BJ (cell line): Measurements from ENCODE around the gene PSORS1C1. TPM values are rescaled to one million over a fixed set of nuclear protein-coding genes. Genes with fewer than 3 reads are reported as not detected.
"Not testable (repeated sequence)": the region's sequence is repeated elsewhere in the genome, so short reads cannot be mapped to it uniquely, and the experiment has no call there.

ENCODE experiments used
- CTCF ChIA-PET: fragments of 350-600 bp; formaldehyde crosslinking; extraction: SDS; loops from one replicate; lab custom pipeline; 2021; ENCODE audit warnings: antibody characterized with exemption, inconsistent platforms; lab: Yijun Ruan, JAX
- POLR2A ChIA-PET: fragments of 300-600 bp; sonication (Branson Sonifier 250); formaldehyde crosslinking; extraction: SDS; loops from one replicate; lab custom pipeline; 2021; ENCODE audit warnings: antibody characterized with exemption; lab: Charles Lee
- DNase-seq: peaks from one replicate; pipeline ENCODE4 v3.0.0-alpha.2; 2011; ENCODE audit warnings: low read depth
- H3K27me3 ChIP-seq: 2 replicates; pipeline ENCODE4 v1.6.0; 2011; ENCODE audit warnings: low read length; ENCODE audit not compliant: control insufficient read depth, insufficient read depth
- H3K36me3 ChIP-seq: 2 replicates; pipeline ENCODE4 v1.5.1; 2011; ENCODE audit warnings: low read length; ENCODE audit not compliant: control insufficient read depth, insufficient read depth
- H3K4me3 ChIP-seq: 2 replicates; pipeline ENCODE4 v1.5.1; 2011; ENCODE audit warnings: low read depth, mild to moderate bottlenecking, control low read depth, low read length
- polyA plus RNA-seq: library from polyadenylated mRNA; depleted of rRNA; stranded (reverse); fragments of >200 nt; gene quantifications from 2 replicates; pipeline ENCODE4 v1.2.3, GENCODE V29; 2011; rRNA removed
- small RNA-seq: library from RNA; depleted of rRNA; stranded (forward); fragments of <200 nt; gene quantifications from one replicate; pipeline ENCODE3, GENCODE V24; 2012; ENCODE audit warnings: low replicate concordance, low read depth; ENCODE audit not compliant: insufficient read length
- TF ChIP-seq, protein P1 (sequence below): IDR thresholded peaks from 2 replicates; pipeline ENCODE4 v1.5.1; 2011; ENCODE audit warnings: low read depth, mild to moderate bottlenecking, control low read depth, inconsistent platforms, low read length, moderate library complexity; ENCODE audit not compliant: insufficient read depth

Gene PSORS1C1
- polyA plus RNA-seq, 1 experiment = 6.7 TPM

DNA sequence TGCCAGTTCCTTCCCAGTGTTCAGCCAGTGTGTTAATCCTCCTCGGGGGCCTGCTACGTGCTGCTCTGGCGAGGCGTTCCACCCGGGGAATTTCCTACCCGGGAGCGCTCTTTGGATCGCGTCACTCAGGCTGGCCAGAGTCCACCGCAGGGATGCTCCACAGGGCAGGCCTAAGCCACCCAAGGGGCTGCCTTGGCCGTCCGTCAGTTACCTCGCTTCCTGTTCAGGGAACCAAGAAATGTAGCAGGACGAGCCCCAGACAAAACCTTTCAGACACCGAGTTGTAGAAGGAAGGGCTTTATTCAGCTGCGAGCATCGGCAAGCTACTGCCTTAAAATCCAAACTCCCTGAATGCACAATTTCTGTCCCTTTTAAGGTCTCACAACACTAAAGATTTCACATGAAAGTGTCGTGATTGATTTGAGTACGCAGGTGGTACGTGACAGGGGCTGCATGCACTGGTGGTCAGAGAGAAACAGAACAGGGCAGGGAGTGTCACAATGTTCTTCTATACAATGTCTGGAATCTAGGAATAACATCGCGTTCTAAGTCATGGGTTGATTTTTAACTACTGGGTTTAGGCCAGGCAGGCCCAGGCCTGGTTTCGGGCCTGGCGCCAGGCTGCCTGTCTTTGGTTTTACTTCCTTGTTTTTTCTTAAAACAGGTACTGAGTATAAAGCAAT, 71.6 kb downstream of the PSORS1C1 start:
- CTCF ChIA-PET = no interaction called here
- no peaks in the 10 kb centered on the region for H3K27me3 ChIP-seq
- no peaks in the 10 kb centered on the region for H3K36me3 ChIP-seq
- no peak for DNase-seq
- no peak overlapping the region for H3K4me3 ChIP-seq
- TF ChIP-seq, protein P1, sequence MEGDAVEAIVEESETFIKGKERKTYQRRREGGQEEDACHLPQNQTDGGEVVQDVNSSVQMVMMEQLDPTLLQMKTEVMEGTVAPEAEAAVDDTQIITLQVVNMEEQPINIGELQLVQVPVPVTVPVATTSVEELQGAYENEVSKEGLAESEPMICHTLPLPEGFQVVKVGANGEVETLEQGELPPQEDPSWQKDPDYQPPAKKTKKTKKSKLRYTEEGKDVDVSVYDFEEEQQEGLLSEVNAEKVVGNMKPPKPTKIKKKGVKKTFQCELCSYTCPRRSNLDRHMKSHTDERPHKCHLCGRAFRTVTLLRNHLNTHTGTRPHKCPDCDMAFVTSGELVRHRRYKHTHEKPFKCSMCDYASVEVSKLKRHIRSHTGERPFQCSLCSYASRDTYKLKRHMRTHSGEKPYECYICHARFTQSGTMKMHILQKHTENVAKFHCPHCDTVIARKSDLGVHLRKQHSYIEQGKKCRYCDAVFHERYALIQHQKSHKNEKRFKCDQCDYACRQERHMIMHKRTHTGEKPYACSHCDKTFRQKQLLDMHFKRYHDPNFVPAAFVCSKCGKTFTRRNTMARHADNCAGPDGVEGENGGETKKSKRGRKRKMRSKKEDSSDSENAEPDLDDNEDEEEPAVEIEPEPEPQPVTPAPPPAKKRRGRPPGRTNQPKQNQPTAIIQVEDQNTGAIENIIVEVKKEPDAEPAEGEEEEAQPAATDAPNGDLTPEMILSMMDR = no peak
- POLR2A ChIA-PET = no interaction called here

DNA sequence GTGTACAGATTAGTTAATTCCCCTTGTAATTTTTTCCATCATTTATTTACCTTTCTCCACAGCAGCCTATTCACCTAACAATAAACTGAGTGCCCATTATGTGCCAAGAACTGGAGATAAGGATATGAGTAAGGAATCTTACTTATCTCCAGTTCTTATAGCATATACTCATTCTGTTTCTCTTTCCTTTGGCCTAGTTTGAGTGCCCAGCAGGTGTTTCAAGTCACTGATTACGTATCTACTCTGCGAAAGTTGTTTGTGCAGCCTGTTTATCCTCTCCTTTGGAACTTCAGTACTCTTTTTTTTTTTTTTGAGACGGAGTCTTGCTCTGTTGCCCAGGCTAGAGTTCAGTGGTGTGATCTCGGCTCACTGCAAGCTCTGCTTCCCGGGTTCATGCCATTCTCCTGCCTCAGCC, 73.2 kb downstream of the PSORS1C1 start:
- ChIA-PET CTCF (interaction anchor here (1.1 kb wide), 1 partner anchor 50 kb away, joined by 5 read pairs; no protein-coding TSS in a partner anchor), POLR2A (no interaction called here)
- DNase-seq = no peak
- Histone ChIP-seq H3K36me3 (no peaks in the 10 kb centered on the region), H3K4me3 (no peak overlapping the region), H3K27me3 (no peaks in the 10 kb centered on the region)
- TF ChIP-seq, protein P1 = no peak

DNA sequence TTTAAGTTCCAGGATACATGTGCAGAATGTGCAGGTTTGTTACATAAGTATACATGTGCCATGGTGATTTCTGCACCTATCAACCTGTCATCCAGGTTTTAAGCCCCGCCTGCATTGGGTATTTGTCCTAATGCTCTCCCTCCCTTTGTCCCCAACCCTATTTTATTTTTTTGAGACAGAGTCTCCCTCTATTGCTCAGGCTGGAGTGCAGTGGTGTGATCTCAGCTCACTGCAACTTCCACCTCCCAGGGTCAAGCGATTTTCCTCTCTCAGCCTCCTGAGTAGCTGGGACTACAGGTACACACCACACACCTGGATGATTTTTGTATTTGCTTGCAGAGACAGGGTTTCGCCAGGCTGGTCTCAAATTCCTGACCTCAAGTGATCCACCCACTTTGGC, 74.6 kb downstream of the PSORS1C1 start:
- CTCF ChIA-PET = interaction anchor here (0.7 to 10.1 kb wide), 2 partner anchors 48 to 1655 kb away, joined by 4 to 166 read pairs; partner anchors contain the start of gene PSORS1C2
- H3K36me3 ChIP-seq, POLR2A ChIA-PET, H3K4me3 ChIP-seq, DNase-seq, H3K27me3 ChIP-seq: not testable (repeated sequence)

Small RNA genes lying within 50 kb of the gene (small RNA-seq; reads per million reads assigned to genes)
- not detected for gene POLR2LP1
- not detected for gene RNU6-1133P

Other genes with a start within 250 kb of the PSORS1C1 start
- 10.6 and 17.0 TPM in 2 replicates for gene DDR1, start 230.3 kb upstream of the PSORS1C1 start, polyA plus RNA-seq
- gene GTF2H4, start 206.6 kb upstream of the PSORS1C1 start, polyA plus RNA-seq = 24.9 and 28.2 TPM in 2 replicates
- gene VARS2, start 200.6 kb upstream of the PSORS1C1 start, polyA plus RNA-seq = 14.8 and 16.1 TPM in 2 replicates
- gene SFTA2, start 182.6 kb upstream of the PSORS1C1 start, polyA plus RNA-seq = not detected in 2 replicates
- not detected in 2 replicates for gene MUCL3, start 173.8 kb upstream of the PSORS1C1 start, polyA plus RNA-seq
- not detected in 2 replicates for gene MUC21, start 131.1 kb upstream of the PSORS1C1 start, polyA plus RNA-seq
- gene MUC22, start 104.3 kb upstream of the PSORS1C1 start, polyA plus RNA-seq = not detected in 2 replicates
- not detected in 2 replicates for gene C6orf15, start 2.2 kb upstream of the PSORS1C1 start, polyA plus RNA-seq
- not detected in 2 replicates for gene CDSN, start 5.6 kb downstream of the PSORS1C1 start, polyA plus RNA-seq
- gene PSORS1C2, start 24.3 kb downstream of the PSORS1C1 start, polyA plus RNA-seq = not detected in 2 replicates
- gene CCHCR1, start 43.0 kb downstream of the PSORS1C1 start, polyA plus RNA-seq = 11.0 and 15.5 TPM in 2 replicates
- gene TCF19, start 43.8 kb downstream of the PSORS1C1 start, polyA plus RNA-seq = 8.5 and 10.4 TPM in 2 replicates
- gene POU5F1, start 55.9 kb downstream of the PSORS1C1 start, polyA plus RNA-seq = 0.11 and 0.22 TPM in 2 replicates
- gene HLA-C, start 157.3 kb downstream of the PSORS1C1 start, polyA plus RNA-seq = 435 and 776 TPM in 2 replicates
- 1,142 and 1,777 TPM in 2 replicates for gene HLA-B, start 242.4 kb downstream of the PSORS1C1 start, polyA plus RNA-seq